ENCODE results near the gene ARMC7. TPM values are rescaled to one million over a fixed set of nuclear protein-coding genes. Genes with fewer than 3 reads are reported as not detected.

Gene ARMC7
- total and polyA plus RNA-seq, 2 of the 13 experiments (the other 11 are each of a cell fraction or from before 2014, with no cell fraction given), result 3.9 to 4.2 TPM

GRCh38 chr17:75090871-75091854 lies 18.6 kb upstream of the ARMC7 start (continued):
- TF ChIP-seq AKNA (CRISPR knock-in tag; IDR thresholded peaks at IDR 0.05; ENCODE audit: borderline replicate concordance) (no peak), RBFOX2 (IDR thresholded peaks at IDR 0.05; ENCODE audit: low read depth, low read length) (no peak), ZNF501 (CRISPR knock-in tag; IDR thresholded peaks at IDR 0.05) (0 out of 2 replicates have a peak, but pooled peaks have one; percentile 32), RCOR2 (CRISPR knock-in tag; IDR thresholded peaks at IDR 0.05) (peak; percentile 79), GATAD1 (CRISPR knock-in tag; IDR thresholded peaks at IDR 0.05) (peak; percentile 34), KDM6A (CRISPR knock-in tag; IDR thresholded peaks at IDR 0.05; ENCODE audit: low read depth) (0 out of 2 replicates have a peak, but pooled peaks have one; percentile 26), ZSCAN20 (CRISPR knock-in tag; IDR thresholded peaks at IDR 0.05; ENCODE audit: borderline replicate concordance) (no peak), SMARCE1 (IDR thresholded peaks at IDR 0.05; ENCODE audit: borderline replicate concordance) (no peak), SSRP1 (CRISPR knock-in tag; IDR thresholded peaks at IDR 0.05) (no peak), TCF7 (IDR thresholded peaks at IDR 0.05; ENCODE audit: low read depth) (no peak; the same call in 1 of the 2 replicates), KLF15 (CRISPR knock-in tag; IDR thresholded peaks at IDR 0.05; ENCODE audit: borderline replicate concordance) (no peak), ZNF33A (CRISPR knock-in tag; IDR thresholded peaks at IDR 0.05; ENCODE audit: borderline replicate concordance) (no peak), ZNF761 (CRISPR knock-in tag; conservative IDR thresholded peaks at IDR 0.05) (no peak; the same call in 1 of the 2 replicates)
- TF ChIP-seq, protein P1, sequence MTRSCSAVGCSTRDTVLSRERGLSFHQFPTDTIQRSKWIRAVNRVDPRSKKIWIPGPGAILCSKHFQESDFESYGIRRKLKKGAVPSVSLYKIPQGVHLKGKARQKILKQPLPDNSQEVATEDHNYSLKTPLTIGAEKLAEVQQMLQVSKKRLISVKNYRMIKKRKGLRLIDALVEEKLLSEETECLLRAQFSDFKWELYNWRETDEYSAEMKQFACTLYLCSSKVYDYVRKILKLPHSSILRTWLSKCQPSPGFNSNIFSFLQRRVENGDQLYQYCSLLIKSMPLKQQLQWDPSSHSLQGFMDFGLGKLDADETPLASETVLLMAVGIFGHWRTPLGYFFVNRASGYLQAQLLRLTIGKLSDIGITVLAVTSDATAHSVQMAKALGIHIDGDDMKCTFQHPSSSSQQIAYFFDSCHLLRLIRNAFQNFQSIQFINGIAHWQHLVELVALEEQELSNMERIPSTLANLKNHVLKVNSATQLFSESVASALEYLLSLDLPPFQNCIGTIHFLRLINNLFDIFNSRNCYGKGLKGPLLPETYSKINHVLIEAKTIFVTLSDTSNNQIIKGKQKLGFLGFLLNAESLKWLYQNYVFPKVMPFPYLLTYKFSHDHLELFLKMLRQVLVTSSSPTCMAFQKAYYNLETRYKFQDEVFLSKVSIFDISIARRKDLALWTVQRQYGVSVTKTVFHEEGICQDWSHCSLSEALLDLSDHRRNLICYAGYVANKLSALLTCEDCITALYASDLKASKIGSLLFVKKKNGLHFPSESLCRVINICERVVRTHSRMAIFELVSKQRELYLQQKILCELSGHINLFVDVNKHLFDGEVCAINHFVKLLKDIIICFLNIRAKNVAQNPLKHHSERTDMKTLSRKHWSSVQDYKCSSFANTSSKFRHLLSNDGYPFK (CRISPR knock-in tag; IDR thresholded peaks at IDR 0.05; ENCODE audit: borderline replicate concordance), result peak; percentile 64; the same call in 1 of the 2 replicates
- TF ChIP-seq, protein P2, sequence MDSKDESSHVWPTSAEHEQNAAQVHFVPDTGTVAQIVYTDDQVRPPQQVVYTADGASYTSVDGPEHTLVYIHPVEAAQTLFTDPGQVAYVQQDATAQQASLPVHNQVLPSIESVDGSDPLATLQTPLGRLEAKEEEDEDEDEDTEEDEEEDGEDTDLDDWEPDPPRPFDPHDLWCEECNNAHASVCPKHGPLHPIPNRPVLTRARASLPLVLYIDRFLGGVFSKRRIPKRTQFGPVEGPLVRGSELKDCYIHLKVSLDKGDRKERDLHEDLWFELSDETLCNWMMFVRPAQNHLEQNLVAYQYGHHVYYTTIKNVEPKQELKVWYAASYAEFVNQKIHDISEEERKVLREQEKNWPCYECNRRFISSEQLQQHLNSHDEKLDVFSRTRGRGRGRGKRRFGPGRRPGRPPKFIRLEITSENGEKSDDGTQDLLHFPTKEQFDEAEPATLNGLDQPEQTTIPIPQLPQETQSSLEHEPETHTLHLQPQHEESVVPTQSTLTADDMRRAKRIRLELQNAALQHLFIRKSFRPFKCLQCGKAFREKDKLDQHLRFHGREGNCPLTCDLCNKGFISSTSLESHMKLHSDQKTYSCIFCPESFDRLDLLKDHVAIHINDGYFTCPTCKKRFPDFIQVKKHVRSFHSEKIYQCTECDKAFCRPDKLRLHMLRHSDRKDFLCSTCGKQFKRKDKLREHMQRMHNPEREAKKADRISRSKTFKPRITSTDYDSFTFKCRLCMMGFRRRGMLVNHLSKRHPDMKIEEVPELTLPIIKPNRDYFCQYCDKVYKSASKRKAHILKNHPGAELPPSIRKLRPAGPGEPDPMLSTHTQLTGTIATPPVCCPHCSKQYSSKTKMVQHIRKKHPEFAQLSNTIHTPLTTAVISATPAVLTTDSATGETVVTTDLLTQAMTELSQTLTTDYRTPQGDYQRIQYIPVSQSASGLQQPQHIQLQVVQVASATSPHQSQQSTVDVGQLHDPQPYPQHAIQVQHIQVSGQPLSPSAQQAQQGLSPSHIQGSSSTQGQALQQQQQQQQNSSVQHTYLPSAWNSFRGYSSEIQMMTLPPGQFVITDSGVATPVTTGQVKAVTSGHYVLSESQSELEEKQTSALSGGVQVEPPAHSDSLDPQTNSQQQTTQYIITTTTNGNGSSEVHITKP (CRISPR knock-in tag; IDR thresholded peaks at IDR 0.05; ENCODE audit: low read depth), result peak; percentile 45; the same call in 1 of the 2 replicates
